Choroid plexus epithelial cell (primary cell): ENCODE measurements around the gene ATG10.

Source experiments
- DNase-seq: peaks from one replicate; pipeline ENCODE4 v3.0.0-alpha.2; 2010; ENCODE audit warnings: low read depth
- H3K4me3 ChIP-seq: 2 replicates; pipeline ENCODE4 v1.5.1; 2011; ENCODE audit warnings: low read depth, mild to moderate bottlenecking, control low read depth, low read length, moderate library complexity
- CTCF ChIP-seq: conservative IDR thresholded peaks from 2 replicates; pipeline ENCODE4 v1.5.1; 2011; ENCODE audit warnings: low read depth, mild to moderate bottlenecking, control low read depth, inconsistent platforms, low read length, moderate library complexity

Gene ATG10

GRCh38 chr5:82274343-82275211 is 302.8 kb downstream of the ATG10 start:
- no peak for DNase-seq
- no peak overlapping the region for H3K4me3 ChIP-seq
- no peak for TF ChIP-seq CTCF

GRCh38 chr5:82275216-82275664 is 303.4 kb downstream of the ATG10 start:
- TF ChIP-seq CTCF, result no peak
- no peak overlapping the region for H3K4me3 ChIP-seq
- no peak for DNase-seq

GRCh38 chr5:82276800-82277612 is 305.2 kb downstream of the ATG10 start:
- DNase-seq, result no peak
- no peak for TF ChIP-seq CTCF
- peak overlapping the region; percentile 91 for H3K4me3 ChIP-seq

- no peak for TF ChIP-seq CTCF
- no peak for DNase-seq
- peak overlapping the region; percentile 91 for H3K4me3 ChIP-seq
Measured at GRCh38 chr5:82277613-82277986, 305.8 kb downstream of the ATG10 start.

- TF ChIP-seq CTCF, result no peak
- peak within 1 kb of the TSS; percentile 91 for H3K4me3 ChIP-seq
- DNase-seq, result peak; percentile 94
Measured at GRCh38 chr5:82277987-82278710, 306.3 kb downstream of the ATG10 start, which contains the start of gene RPS23. RPS23 (minus strand) TSS chr5:82278354; CDS start chr5:82278323, 31 bp downstream.

GRCh38 chr5:82278711-82279370 is 307.0 kb downstream of the ATG10 start:
- TF ChIP-seq CTCF, result no peak
- peak overlapping the region; percentile 91 for H3K4me3 ChIP-seq

More at GRCh38 chr5:82278711-82279370, 307.0 kb downstream of the ATG10 start:
- no peak for DNase-seq
